NCI-H2227 (cell line): ENCODE data around the gene CP.

ENCODE experiments used
- DNase-seq: peaks from one replicate; lab custom pipeline; 2025; ENCODE audit not compliant: unreplicated experiment; lab: John Stamatoyannopoulos, UW

CP gene

GRCh38 chr3:149128821-149129220 lies 92.8 kb downstream of the CP start:
- no peak for DNase-seq

- no peak for DNase-seq
Observed at GRCh38 chr3:149122721-149123578, 98.7 kb downstream of the CP start.
